ENCODE results near the gene HAS3.

Gene HAS3

GRCh38 chr16:69150146-69150865 lies 44.9 kb downstream of the HAS3 start:
- Histone ChIP-seq H3K9me3 (ENCODE audit: control insufficient read depth, low read length) (no peaks in the 10 kb centered on the region), H3K79me2 (no peaks in the 10 kb centered on the region), H3K27me3 (ENCODE audit: control insufficient read depth, insufficient read depth, low read length) (no peaks in the 10 kb centered on the region), H3K4me3 (ENCODE audit: low read depth, low read length) (no peak overlapping the region), H3K4me2 (ENCODE audit: low read length) (no peak overlapping the region), H3K4me1 (no peaks in the 10 kb centered on the region), H2AFZ (no peak overlapping the region), H3K36me3 (ENCODE audit: control insufficient read depth, insufficient read depth, low read length) (no peaks in the 10 kb centered on the region), H3K27ac (no peak overlapping the region), H3K9ac (no peak overlapping the region)
- peak; percentile 83 for TF ChIP-seq CTCF (IDR thresholded peaks at IDR 0.05)

GRCh38 chr16:69157196-69157595 lies 51.7 kb downstream of the HAS3 start:
- no peak overlapping the region for H3K4me3 ChIP-seq (ENCODE audit: low read depth, low read length)

GRCh38 chr16:69160192-69160591 lies 54.7 kb downstream of the HAS3 start:
- no peaks in the 10 kb centered on the region for H3K36me3 ChIP-seq (ENCODE audit: control insufficient read depth, insufficient read depth, low read length)
- H3K27ac ChIP-seq, result no peak overlapping the region
- no peaks in the 10 kb centered on the region for H3K4me1 ChIP-seq
- no peak overlapping the region for H3K9ac ChIP-seq
- no peaks in the 10 kb centered on the region for H3K79me2 ChIP-seq
- no peak for TF ChIP-seq CTCF (IDR thresholded peaks at IDR 0.05)
- no peaks in the 10 kb centered on the region for H3K9me3 ChIP-seq (ENCODE audit: control insufficient read depth, low read length)
- no peak overlapping the region for H3K4me2 ChIP-seq (ENCODE audit: low read length)
- no peak overlapping the region for H3K4me3 ChIP-seq (ENCODE audit: low read depth, low read length)
- no peaks in the 10 kb centered on the region for H3K27me3 ChIP-seq (ENCODE audit: control insufficient read depth, insufficient read depth, low read length)
- H2AFZ ChIP-seq, result no peak overlapping the region

More at GRCh38 chr16:69157196-69157595, 51.7 kb downstream of the HAS3 start:
- Histone ChIP-seq H3K9me3 (ENCODE audit: control insufficient read depth, low read length) (no peaks in the 10 kb centered on the region), H3K4me2 (ENCODE audit: low read length) (no peak overlapping the region), H3K79me2 (no peaks in the 10 kb centered on the region), H2AFZ (no peak overlapping the region), H3K36me3 (ENCODE audit: control insufficient read depth, insufficient read depth, low read length) (no peaks in the 10 kb centered on the region), H3K9ac (no peak overlapping the region), H3K27ac (no peak overlapping the region), H3K4me1 (no peaks in the 10 kb centered on the region), H3K27me3 (ENCODE audit: control insufficient read depth, insufficient read depth, low read length) (no peaks in the 10 kb centered on the region)
- no peak for TF ChIP-seq CTCF (IDR thresholded peaks at IDR 0.05)

GRCh38 chr16:69165584-69165983 lies 60.1 kb downstream of the HAS3 start:
- no peak overlapping the region for H3K4me3 ChIP-seq (ENCODE audit: low read depth, low read length)
- no peak for TF ChIP-seq CTCF (IDR thresholded peaks at IDR 0.05)
- H3K79me2 ChIP-seq, result no peaks in the 10 kb centered on the region
- H3K9me3 ChIP-seq (ENCODE audit: control insufficient read depth, low read length), result no peaks in the 10 kb centered on the region
- no peak overlapping the region for H3K27ac ChIP-seq
- no peak overlapping the region for H3K4me2 ChIP-seq (ENCODE audit: low read length)
- H3K27me3 ChIP-seq (ENCODE audit: control insufficient read depth, insufficient read depth, low read length), result no peaks in the 10 kb centered on the region
- no peak overlapping the region for H3K9ac ChIP-seq
- H2AFZ ChIP-seq, result no peak overlapping the region
- H3K36me3 ChIP-seq (ENCODE audit: control insufficient read depth, insufficient read depth, low read length), result no peaks in the 10 kb centered on the region
- H3K4me1 ChIP-seq, result peaks cover 3% of the 10 kb centered on the region
